Activated CD8-positive, alpha-beta memory T cell treated with anti-CD3 and anti-CD28 coated beads, Interleukin-2, amount 50 U/mL, for 1 hour (primary cell): ENCODE results near the gene MAS1L.
"Not testable (repeated sequence)": the region's sequence is repeated elsewhere in the genome, so short reads cannot be mapped to it uniquely, and the experiment has no call there.

Experiments
- DNase-seq: peaks from one replicate; pipeline ENCODE4 v3.0.0-alpha.2; 2020; ENCODE audit errors: extremely low read depth

The MAS1L gene

DNA sequence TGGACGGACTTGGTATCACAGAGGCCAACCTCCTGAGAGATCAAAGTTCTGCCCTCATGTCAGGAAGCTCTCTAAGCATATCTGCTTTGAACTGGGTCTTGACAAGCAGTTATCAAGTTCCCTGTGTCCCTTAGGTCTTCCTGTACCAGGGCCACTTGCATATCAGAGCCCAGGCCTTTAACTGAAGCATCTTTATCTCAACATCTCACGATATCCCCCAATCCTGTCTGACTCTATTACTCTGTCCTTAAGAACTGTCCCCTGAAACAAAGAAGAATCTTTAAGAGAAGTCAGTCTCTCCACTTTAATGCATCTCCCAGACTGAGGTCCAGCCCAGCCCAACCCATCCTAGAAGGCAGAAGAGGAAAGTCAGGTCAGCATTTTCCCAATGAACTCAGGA, 8.2 kb downstream of the MAS1L start:
- no peak for DNase-seq

DNA sequence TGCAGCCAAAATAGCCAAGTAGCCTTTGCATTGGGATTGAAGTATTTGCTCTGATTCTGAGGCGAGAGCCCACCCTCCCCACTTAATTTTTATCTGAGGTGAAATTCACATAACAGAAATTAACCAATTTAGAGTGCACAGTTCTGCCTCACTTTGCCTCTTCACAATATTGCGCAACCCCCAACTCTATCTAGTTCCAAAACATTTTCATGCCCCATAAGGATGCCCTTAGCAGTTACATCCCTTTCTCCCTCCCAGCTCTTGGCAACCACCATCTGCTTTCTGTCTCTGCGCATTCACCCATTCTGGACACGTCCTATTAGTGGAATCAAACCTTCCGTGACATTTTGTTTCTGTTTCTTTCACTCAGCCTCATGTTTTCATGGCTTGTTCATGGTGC, 9.0 kb downstream of the MAS1L start:
- DNase-seq: no peak

DNA sequence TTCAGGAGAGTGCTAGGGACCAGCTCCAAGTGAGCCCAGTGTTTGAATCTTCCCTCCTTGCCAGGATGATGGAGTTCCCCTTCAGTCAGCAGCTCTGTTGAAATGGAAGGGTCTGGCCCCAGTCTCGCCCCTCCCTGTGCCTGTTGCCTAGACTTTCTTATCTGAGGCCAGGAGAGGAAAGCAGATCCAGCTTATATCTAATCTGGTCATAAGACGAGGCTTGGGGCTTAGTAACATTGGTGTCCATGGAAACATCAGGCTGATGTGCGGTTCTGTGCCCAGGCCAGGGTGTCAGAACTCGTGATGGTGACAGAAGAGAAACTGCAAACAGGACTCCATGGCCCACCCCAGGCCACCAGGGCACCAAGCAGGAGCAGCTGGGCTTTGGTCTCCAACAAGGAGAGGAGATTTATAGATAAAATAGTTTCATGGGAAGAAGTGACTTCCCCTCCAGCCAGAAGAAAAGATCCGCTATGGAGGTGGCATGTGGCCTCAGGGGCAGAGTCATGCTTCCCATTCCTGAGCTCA, 9.8 kb downstream of the MAS1L start:
- no peak for DNase-seq

DNA sequence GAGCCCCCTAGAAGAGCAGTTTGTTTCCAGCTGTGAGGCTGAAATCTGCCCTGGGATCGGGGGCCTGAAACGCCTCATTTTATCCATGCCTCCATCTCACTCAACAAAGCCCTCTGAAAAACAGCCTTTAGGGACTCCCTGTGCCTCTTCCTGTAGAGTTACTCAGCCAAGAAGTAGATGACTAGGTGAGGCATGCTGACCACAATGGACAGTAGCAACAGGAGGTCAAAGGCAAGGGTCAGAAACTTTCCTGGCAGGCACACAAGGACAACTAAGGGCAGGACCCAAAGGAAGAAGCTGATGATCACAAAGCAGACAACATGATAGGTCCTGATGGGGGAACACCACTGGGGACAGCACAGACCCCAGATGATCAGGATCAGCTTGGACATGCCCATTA, 12.8 kb downstream of the MAS1L start:
- no peak for DNase-seq

DNA sequence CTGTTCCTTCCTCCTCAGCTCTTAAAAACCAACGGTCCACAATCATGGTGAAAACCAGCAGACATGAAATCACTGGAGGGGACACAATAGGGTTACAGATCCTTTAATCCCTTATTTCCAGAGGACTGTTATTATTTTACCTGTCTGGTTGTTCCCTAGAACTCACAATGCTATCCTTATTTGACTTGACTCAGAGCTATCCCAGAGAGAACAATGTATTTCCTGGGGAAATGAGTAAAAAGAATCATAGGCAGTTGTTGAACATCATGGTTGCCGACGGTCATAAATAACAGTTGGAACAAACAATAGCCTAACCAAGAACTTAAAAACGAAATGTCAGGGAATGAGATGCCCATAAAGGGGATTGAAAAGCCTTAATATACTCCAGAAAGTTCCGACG, 21.5 kb downstream of the MAS1L start:
- DNase-seq: no peak

DNA sequence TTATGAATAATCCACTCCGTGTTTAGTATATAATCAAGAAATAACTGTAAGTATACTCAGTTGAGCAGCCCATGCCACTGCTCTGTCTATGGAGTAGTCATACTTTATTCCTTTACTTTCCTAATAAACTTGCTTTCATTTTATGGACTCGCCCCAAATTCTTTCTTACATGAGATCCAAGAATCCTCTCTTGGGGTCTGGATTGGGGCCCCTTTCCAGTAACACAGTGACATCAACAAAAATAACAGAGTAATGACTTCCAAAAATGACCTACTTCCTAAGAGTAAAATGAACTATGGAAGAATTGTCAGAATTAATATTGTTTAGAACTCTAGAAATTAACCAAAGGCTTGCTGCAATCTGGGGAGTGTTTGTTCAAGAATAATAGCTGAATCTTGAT, 22.0 kb downstream of the MAS1L start:
- no peak for DNase-seq

DNA sequence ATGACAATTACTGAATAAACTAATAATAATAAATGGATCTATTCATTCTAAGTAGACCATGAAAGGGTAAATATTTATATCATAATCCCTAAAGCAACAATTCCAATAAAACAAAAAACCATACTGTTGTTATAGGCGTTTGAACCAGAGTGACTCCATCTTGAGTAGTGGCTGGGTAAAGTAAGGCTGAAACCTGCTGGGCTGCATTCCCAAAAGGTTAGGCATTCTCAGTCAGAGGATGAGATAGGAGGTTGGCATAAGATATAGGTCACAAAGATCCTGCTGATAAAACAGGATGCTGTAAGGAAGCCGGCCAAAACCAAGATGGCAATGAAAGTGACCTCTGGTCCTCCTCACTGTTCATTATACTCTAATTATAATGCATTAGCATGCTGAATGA, 22.5 kb downstream of the MAS1L start:
- no peak for DNase-seq

DNA sequence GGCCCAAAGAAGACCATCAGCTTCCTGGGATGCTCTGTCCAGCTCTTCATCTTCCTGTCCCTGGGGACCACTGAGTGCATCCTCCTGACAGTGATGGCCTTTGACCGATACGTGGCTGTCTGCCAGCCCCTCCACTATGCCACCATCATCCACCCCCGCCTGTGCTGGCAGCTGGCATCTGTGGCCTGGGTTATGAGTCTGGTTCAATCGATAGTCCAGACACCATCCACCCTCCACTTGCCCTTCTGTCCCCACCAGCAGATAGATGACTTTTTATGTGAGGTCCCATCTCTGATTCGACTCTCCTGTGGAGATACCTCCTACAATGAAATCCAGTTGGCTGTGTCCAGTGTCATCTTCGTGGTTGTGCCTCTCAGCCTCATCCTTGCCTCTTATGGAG, 25.7 kb downstream of the MAS1L start:
- DNase-seq: no peak

DNA sequence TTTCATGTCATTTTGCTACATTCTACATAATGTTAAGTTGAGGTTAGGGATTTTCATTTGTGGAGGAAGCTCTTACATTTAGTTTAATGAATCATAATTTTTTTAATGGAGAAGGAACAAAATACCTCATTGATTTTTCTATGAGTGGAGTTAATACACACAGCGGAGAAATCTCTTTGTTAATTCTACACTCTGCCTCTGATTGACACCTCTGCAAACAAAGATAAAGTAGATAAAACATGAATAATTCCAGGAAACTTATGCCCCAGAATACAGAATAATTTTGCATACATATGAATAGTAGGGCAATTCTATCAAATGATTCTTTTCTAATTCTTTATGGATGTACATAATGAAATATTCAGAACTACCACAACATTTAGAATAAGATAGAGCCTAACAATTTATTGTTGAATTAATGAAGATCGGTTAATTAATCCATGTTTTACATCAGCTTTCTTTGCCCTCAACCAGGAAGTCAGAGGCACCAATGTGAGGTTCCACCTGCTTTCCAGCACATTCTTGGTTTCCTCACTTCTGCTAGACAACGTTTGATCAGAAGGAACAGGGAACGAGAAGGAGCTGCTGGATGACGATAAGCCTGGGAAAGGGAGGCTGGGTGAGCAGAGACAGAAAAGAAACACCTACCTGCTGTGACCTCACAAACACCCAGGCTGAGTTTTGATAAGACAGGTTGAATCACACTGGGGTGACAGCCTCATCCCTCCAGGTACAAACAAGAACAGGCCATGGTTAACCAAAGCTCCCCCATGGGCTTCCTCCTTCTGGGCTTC, 26.5 kb downstream of the MAS1L start:
- no peak for DNase-seq

DNA sequence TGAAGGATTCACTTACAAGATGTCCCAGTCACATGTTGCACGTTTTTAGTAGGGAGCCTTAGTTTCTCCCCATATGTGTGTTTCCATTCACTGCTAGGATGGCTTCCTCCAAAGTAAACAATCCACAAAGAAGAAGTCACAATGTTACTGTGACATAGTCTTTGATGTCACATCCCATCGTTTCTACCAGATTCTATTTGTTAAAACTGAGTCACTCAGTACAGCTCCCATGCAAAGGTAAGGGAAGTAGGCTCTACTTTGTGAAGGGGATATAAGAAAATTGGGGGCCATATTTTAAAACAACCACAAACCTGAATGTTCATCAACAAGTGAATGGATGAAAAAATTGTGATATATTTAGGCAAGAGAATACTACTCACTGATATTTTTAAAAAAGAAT, 30.8 kb downstream of the MAS1L start, which contains the start of the genes OR11A1 and OR2H1:
Gene OR11A1 (minus strand): TSS at position 101 of the 400 bp plus-strand sequence. CDS start 29,430 bp downstream, outside the sequence.
Gene OR2H1 (plus strand): TSS at position 185 of the 400 bp plus-strand sequence. CDS start 4,615 bp downstream, outside the sequence.
- no peak for DNase-seq

DNA sequence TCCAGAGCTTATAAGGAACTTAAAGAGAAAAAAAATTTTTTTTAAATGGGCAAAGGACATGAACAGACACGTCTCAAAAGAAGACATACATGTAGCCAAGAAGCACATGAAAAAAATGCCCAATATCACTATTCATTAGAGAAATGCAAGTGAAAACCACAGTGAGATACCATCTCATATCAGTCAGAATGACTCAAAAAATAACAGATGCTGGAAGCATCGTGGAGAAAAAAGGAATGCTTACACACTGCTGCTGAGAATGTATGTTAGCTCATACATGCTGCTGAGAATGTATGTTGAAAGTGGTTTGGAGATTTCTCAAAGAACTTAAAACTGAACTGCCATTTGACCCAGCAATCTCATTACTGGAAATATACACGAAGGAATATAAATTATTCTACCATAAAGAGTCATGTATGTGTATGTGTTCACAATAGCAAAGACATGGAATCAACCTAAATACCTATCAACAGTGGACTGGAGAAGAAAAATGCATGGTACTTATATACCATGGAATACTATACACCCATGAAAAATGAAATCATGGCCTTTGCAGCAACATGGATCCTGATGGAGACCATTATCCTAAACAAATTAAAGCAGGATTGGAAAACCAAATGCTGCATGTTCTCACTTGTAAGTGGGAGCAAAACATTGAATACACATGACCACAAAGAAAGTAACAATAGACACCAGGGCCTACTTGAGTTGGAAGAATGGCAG, 36.1 kb downstream of the MAS1L start:
- DNase-seq: no peak

DNA sequence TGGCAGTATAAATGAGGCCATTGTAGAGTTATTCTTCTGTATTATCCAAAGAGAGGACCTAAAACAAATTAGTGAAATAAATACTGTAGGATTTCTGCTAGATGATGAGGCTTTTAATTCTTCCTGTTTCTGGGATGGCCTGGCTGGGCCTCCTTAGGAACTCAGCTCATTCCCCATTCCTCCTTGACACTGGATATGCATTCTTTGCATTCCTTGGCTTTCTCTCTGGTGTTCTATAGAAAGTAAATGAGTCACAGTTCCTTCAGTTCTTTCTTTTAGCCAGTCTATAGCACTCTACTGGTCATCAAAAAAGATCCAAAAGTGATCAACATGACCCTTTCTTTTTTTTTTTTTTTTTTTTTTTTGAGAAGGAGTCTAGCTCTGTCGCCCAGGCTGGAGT, 40.1 kb downstream of the MAS1L start:
- no peak for DNase-seq

DNA sequence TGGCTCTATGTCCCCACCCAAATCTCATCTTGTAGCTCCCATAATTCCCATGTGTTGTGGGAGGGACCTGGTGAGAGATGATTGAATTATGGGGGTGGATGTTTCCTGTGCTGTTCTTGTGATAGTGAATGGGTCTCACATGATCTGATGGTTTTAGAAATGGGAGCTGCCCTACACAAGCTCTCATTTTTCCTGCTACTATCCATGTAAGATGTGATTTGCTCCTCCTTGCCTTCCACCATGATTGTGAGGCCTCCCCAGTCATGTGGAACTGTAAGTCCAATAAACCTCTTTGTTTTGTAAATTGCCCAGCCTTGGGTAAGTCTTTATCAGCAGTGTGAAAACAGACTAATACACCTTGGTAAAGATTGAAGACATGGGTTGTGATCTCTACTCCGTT, 43.7 kb downstream of the MAS1L start:
- not testable (repeated sequence) for DNase-seq

DNA sequence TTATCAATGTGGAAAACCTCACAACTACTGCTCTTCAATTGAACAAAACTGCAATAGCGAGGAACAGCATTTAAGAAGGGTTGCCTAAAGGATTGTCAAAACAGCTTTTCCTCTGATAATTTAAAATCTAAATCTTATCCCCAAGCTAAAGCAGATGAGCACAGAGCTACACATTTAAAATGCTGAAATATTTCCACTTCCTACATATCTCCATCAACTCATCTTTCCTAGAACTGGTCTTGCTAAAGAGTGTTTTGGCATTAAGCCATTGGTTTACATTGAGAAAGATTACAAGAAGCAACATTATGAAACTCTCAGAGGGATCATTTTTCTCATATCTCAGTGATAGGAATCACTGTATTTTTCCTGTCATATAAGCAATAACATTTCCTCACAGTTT, 45.0 kb downstream of the MAS1L start:
- no peak for DNase-seq

DNA sequence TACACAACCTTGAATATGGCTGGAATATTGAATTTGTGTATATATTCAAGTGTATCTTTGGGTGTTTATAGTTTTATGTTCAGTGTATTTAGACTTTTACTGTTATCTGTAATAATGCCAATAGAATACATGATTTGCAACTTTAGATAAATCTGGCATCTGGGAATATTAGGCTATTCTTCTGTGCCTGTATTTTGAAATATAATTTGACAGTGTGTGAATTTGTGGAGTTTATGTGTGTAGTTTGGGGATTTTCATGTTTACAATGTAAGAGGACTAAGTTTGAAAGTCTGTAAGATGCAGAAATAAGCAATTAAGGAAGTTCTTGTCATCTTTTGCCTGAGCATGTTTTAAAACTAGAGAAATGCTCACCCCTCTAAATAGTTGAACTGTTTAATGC, 48.8 kb downstream of the MAS1L start, which contains the start of gene OR10C1:
Gene OR10C1 (plus strand): TSS at position 301 of the 400 bp plus-strand sequence. CDS start 710 bp downstream, outside the sequence.
- DNase-seq: no peak

DNA sequence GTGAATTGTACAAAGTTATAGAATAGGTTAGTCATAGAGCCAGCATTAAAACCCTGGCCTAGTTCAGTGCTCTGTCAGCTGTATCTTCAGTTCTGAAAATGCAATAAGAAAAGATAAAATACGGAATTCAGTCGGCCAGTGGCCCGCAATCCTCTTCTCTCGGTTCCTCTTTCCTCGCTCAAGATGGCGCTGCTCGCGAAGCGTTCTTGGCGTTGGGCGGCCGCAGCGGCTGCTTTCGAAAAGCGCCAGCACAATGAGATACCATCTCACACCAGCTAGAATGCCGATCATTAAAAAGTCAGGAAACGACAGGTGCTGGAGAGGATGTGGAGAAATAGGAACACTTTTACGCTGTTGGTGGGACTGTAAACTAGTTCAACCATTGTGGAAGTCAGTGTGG, 51.0 kb downstream of the MAS1L start:
- not testable (repeated sequence) for DNase-seq
